GM21515 (cell line): ENCODE measurements around the gene UFSP2.

Experiments
- ATAC-seq: cut with Tn5 transposase; IDR thresholded peaks from one replicate; pipeline ENCODE4 v1.9.1; 2021; ENCODE audit not compliant: unreplicated experiment

Gene UFSP2, protein sequence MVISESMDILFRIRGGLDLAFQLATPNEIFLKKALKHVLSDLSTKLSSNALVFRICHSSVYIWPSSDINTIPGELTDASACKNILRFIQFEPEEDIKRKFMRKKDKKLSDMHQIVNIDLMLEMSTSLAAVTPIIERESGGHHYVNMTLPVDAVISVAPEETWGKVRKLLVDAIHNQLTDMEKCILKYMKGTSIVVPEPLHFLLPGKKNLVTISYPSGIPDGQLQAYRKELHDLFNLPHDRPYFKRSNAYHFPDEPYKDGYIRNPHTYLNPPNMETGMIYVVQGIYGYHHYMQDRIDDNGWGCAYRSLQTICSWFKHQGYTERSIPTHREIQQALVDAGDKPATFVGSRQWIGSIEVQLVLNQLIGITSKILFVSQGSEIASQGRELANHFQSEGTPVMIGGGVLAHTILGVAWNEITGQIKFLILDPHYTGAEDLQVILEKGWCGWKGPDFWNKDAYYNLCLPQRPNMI

DNA sequence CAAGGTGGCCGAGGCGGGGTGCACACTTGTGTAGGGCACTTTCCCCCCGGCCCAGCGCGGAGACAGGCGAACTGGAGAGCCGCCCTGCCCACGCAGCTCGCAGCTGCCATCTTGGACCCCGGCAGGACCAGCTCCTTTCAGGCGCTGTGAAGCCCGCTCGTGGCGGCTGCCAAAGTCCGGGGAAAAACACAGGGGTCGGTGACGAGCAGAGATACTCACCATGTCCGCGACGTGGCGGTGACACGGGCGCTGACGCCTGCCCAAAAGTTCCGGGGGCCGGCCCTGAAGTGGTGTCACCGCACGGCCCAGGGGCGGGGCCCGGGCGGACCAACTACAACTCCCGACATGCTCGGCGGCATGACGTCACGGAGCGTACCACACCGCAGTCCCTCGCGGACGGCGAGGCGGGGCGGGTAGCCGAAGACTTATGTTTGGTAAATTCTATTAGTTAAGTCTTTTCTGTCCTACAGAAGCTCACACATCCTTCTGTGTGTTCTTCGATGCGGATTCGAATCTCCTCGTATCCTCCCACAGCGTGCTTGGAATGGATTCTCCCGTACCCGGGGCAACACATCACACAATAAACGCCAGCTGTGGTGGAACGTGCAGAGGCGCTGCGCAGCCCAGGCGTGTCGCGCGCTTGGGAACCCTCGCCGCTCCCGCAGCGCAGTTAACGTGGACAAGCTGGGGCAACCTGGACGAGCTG is at the start of gene UFSP2:
TSS of gene UFSP2 (minus strand) at position 318 of the 706 bp plus-strand sequence. CDS start at position 222, 96 bp downstream.
- ATAC-seq = peak; percentile 95

DNA sequence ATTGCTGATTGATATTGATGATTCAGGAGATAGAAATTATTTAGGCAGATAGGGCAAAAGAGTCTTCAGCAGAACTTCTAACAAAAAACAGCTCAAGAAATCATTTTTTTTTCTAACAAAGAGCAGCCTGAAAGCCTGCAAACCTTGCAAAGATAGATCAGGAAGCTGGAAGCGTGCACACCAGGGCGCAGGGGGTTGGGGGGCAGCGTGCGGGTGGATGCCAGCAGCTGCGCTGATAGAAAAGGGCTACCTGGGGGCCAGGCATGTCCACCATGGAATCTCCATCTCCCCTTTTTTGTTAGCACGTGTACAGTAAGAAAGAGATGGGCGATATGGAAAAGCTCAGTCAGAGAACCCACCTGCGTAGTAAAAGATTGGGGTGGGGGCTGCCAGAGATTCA is 47.5 kb upstream of the UFSP2 start:
- no peak for ATAC-seq

DNA sequence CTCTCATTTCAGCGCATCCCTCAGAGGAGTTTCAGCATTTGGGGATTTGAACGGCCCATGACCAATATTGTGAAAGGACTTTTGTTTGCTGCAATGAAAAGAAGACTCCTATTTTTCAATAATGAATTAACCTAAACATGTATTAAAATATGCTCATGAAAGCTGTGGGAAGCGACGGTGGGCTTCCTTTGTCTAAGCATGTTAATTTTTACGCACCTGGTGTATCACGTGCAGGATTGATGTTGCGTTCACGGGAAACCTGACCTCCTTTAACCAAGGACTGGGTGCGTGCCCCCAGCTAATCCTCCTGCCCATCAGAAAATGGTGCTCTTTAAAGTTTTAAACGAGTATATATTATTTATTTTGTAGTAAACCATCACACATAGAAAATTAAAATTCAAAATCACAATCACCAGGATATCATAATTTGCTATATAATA is 46.4 kb upstream of the UFSP2 start:
- peak; percentile 19 for ATAC-seq

DNA sequence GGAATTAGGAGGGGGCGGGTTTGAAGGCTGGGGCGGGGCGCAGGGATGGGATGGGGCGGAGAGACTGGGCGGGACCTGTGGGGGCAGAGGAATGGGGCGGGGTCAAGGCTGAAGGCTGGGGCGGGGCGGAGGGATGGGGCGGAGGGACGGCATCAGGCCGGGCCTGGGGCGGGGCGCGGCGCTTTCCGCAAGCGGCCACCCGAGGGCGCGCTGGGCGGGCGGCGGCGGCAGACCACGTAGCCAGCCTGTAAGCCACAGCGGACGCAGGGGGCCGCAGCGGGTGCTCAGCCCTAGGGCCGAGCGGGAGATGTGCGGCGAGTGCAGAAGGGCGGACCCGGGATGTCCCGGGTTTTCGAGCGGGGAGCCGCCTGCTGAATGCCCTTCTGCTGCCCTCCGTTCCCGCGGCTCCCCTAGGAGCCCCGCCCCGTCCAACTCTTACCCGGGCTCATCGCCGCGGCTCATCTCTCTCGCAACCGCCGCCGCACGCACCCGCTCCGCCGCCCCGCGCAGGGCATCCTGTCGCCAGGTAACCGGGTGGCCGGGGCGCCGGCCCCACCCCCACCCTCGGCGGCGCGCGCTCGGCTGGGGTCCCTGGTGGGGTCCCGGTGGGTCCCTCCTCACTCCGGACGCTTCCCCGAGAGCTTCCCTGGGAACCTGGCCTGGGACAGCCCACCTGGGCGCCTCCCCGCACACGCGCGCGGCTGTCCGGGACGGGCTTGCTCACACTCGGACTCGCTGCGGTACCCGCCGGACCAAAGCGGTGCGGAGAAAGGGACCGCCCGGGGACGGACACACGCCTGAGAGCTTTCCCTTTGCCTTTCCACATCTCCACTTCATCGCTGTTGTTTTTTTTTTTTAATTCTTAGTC is 45.7 kb upstream of the UFSP2 start, which contains the start of gene CCDC110:
TSS of gene CCDC110 (minus strand) at position 499 of the 868 bp plus-strand sequence. CDS start at position 449, 50 bp downstream.
- peak; percentile 86 for ATAC-seq

DNA sequence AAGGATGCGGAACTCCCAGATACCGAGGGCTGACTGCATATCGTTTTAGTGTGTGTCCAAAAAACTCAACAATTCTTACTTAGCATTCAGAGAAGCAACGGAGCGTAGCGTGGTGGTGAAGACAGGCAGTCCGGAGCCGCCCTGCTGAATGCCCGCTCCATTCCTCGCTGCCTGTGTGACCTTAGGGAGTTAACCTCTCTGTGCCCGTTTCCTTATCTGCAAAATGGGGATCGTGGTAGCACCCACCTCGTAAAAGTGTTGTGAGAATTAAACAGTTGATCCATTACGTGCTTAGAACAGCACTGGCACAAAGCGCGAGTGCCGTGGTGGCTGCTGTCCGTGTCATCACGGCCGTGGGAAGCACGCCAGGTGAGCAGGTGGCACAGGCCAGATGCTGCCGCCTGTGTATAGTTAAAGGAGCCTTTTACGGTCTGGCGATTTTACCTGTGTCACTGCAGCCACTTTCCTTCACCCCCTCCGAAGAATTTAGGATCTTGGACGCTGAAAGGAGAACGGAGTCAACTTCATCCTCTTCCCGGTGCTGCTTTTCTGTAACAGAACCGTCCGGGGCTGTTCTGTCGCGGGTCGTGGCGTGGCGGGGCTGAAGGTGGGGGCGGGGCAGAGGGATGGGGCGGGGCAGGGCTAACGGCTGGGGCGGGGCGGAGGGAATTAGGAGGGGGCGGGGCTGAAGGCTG is 44.9 kb upstream of the UFSP2 start:
- ATAC-seq = peak; percentile 15

DNA sequence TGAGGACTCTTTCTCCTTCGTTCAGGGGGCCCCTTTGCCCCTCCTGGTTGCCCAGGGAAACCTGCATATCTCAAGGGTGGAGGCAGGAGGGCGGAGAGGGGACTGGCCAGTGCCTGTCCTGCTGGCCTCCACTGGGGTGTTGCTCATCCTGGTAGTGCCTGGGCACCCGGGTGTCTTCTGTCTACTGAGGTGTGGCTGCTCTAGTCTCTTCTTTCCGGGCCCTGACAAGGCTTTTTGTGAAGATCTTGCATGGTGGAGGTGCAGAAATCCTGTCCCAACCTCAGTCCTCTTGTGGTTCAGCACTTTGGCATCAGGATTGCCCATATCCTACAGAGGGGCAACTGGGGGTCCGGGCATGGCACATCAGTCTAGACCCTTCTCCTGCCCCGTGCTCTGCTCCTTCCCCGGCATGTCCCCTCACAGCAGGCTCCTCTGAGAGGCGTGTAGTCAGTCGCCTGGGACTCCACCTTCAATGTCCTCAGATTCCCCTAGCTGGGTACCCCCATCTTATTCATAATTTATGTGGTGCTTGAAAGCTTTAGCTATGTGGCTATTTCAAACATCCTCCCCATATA is 43.9 kb upstream of the UFSP2 start:
- no peak for ATAC-seq

DNA sequence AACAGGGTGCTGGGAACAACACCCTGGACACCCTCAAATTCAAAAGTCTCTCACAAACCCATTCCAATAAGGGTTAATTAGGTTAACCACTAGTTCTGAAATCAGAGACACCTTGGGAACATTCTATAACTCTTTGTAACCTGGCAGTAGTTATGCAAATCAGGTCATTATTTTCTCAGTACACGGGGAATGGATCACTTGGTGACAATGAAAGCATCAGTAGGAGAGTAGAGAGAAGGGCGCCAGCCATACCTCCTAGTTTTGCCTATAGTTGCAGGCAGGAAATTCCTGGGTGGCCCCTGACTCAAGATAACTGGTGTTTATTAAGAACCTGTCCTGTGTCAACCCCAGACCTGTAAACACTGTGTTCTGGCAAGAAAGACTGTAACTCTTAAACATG is 43.2 kb upstream of the UFSP2 start:
- no peak for ATAC-seq

DNA sequence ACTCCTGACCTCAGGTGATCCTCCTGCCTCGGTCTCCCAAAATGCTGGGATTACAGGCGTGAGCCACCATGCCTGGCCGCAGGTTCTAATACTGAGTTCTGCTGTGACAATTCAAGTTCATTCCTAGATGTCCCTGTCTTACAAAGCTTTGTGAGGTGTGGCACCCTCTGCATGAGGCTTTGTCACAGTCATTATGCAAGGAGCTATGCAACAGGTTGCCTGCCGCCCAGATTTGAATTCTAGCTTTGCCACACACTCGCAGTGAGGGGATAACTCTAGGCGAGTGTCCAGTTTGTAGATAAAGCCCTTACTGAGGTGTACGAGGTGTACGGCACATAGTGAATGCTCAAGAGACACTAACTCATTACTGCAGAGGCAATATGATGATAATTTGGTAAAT is 42.2 kb upstream of the UFSP2 start:
- ATAC-seq = no peak

DNA sequence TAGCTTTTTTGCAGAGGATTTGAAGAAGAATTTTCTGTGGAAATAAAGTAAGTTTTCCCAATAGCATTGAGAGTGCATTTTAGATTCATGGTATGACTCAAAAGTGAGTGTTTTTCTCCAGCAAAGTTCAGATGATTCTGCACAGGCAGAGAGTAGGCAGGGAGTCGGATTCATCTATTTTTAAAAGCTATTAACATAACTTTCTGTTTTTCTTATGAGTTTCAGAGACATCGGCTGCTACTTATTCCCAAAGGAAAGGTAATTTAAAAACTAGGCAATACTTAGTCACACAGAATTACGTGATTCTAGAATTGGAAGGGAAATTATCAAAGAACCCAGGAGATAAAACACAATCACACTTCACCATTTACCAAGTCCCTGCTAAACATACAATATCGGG is 41.3 kb upstream of the UFSP2 start:
- no peak for ATAC-seq

DNA sequence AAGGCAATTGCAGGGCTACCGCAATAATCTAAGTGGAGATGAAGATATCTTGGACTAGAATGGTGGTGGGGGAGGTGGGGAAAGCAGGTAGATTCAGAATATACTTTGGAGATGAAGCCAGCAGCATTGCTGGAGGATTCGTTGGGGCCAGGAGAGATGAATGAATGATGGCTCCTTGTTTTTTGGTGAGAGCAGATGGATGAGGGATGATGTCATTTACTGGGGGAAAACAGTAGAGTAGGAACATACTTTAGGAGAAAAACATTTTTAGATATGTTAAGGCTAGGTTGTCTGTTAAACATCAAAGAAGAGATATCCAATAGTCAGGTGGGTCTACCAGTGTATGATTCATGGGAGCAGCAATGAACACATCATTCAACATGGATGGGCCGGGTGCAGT is 39.9 kb upstream of the UFSP2 start:
- no peak for ATAC-seq

DNA sequence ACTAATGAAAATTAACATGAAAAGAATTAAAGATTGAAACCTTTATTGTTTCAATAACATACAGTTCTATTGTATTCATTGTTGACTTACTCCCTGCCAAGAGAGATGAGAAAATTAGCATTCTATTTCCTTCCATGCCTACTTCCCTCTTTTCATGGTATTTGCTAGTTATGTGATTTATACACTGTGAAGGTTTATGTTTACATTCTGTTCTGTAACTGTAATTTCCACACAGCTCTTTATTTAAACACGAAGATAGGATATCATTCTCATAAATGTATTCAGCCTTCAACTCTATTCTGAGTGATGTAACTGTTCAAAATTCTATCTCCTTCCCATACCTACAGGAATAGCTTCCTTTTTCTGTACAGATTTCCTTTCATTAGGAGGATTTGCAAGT is 39.1 kb upstream of the UFSP2 start:
- no peak for ATAC-seq

DNA sequence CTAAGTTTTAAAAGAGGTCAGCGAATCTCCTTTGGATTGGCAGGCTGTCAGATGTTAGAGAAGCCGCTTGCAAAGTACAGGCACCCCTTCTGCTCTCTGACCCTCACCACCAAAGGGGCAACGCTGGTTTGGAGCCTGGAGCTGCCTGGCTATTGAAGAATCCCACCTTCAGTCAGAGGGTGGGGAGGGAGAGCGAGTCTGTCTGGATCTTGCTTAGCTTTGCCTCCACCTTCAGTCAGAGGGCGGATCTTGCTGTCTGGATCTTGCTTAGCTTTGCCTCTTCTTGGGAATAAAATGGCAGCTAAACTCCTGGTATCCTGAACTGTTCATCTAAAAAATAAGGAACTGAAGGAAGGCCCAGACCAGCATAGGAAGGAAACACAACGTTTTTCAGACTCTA is 38.4 kb upstream of the UFSP2 start:
- no peak for ATAC-seq

DNA sequence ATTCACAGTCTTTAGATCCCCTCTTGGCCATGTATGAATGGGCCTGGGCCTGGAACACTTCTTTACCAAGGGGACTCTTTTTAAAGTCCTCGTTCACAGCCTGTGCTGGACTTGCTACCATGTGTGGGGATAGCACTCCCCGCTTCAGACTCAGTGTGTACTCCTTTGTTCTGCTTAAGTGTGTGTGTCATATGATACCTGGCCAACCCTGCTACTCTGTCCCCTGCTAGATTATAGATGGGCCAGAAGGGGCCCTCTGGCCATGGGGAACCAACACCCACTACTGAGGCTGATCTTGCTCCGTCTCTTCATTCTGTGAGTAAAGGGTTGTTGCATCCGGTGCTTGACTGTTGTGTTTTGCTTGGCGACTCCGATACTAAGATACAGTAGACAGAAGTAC is 37.8 kb upstream of the UFSP2 start:
- no peak for ATAC-seq

DNA sequence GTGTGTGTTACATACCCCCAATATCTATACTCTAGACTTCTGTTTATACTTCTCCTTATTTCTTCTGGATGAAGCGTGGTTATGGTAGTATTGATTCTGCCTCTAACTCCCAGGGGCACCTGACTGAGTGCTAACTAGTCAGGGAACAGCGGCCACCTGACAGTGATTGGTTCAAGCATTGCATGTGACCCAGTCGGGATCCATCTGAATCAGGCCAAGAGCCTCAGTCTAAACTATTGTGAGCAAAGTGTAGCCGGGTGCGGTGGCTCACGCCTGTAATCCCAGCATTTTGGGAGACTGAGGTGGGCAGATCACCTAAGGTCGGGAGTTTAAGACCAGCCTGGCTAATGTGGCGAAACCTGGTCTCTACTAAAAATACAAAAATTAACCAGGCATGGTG is 35.8 kb upstream of the UFSP2 start:
- no peak for ATAC-seq

DNA sequence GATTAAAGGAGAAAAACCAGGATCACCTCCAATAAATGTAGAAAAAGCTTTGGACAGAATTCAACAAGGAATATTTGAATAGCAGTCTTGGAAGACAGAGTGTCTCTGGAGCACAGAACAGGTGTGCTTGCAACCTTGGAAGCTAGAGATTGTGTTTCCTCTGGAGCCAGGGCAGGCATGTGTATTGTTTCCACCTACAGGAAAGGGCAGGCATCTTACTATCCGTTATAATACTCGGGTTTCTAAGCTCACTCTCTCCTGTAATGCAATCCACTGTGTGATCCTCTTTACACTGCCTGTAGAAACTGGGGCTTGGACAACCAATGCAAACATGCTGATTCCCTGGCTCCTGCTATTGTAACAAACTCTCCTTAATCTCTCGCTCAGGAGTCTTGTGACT is 31.4 kb upstream of the UFSP2 start:
- ATAC-seq = no peak

DNA sequence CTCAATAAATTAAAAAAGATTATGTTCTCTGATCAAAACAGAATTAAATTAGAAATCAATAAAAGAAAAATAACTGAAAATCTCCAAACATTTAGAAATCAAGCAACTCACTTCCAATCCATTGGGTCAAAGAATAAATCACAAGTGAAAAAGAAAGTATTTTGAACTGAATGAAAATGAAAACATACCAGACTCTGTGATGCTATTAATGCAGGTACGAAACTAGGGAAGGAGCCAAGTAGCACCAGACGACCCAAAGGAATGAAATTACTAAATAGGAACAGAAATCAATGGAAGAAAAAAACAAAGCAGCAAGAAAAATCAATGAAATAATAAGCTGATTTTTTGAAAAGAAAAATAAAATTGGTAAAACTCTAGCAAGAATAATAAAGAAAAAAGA is 30.4 kb upstream of the UFSP2 start:
- ATAC-seq = no peak

DNA sequence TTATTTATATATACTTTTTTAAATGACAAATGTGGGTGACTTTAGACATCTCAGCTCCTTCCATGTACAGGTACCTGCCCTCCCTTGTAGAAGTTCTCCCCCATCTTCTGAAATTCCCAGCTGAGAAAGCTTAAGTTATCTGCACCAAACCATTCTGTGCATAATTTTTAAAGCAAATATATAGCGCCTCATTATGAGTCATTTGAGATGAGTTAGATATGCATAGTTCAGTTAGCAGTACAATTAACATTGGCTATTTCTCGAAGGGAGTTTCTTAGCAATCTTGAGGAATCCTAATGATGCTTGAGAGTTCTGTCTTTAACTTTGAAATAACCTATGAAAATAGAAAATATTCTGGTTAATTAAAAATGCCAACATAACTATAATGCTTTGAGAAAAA is 19.4 kb upstream of the UFSP2 start:
- ATAC-seq = no peak

DNA sequence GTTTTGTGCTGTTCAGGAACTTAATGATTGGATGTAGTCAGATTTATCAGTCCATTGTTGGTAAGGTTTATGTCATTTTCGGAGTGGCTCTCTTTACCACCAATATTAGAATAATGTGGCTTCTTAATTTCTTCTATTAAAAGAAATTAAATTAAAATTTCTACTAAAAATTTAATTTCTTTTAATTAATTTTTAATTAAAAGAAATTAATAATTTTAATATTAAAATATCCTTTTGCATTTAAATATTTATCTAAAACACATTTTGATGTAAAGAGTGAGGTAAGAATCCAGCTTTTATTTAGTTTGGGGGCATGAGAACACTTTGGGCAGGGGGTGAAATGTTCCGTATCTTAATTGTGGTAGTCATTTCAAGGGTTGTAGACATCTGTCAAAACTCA is 15.7 kb upstream of the UFSP2 start:
- no peak for ATAC-seq

DNA sequence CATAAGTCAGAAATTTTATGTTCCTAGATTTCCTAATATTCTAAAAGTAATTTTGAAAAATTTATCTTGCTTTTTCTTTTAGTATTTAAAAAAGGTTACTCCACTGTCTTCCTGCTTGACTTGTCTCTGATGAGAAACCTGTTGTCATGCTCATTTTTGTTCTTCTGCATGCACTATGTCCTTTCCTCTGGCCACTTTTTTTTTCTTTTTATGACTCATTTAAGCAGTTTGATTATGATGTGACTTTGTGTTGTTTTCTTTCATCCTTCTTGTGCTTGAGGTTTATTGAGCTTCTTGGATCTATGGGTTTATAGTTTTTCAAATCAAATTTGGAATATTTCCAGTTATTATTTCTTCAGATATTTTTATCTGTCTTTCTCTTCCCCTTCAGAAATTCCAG is 12.0 kb upstream of the UFSP2 start:
- no peak for ATAC-seq

DNA sequence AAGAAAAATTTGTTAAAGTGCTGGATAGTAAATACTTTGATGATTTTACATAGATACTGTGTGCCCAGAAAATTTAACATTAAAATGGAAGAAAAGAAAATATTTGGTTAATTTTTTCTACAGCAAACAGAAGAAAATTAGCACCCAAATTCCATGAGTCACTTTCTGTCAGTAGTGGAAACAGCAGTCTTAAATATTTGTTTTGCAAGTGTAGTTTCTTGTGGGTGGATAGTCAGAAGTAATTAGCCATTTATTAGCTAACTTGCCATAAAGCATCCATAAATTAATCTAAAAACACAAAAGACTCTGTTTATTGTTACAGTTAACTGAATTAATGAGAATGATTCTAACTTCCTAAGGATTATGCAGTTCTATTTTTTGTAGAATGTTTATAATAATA is 9.7 kb upstream of the UFSP2 start:
- no peak for ATAC-seq
